GM18520 (cell line): ENCODE results near the gene MUC13.
"Not testable (repeated sequence)": the region's sequence is repeated elsewhere in the genome, so short reads cannot be mapped to it uniquely, and the experiment has no call there.

Experiments used
- ATAC-seq: cut with Tn5 transposase; IDR thresholded peaks from one replicate; pipeline ENCODE4 v1.9.1; 2021; ENCODE audit not compliant: unreplicated experiment

Gene MUC13, protein sequence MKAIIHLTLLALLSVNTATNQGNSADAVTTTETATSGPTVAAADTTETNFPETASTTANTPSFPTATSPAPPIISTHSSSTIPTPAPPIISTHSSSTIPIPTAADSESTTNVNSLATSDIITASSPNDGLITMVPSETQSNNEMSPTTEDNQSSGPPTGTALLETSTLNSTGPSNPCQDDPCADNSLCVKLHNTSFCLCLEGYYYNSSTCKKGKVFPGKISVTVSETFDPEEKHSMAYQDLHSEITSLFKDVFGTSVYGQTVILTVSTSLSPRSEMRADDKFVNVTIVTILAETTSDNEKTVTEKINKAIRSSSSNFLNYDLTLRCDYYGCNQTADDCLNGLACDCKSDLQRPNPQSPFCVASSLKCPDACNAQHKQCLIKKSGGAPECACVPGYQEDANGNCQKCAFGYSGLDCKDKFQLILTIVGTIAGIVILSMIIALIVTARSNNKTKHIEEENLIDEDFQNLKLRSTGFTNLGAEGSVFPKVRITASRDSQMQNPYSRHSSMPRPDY

DNA sequence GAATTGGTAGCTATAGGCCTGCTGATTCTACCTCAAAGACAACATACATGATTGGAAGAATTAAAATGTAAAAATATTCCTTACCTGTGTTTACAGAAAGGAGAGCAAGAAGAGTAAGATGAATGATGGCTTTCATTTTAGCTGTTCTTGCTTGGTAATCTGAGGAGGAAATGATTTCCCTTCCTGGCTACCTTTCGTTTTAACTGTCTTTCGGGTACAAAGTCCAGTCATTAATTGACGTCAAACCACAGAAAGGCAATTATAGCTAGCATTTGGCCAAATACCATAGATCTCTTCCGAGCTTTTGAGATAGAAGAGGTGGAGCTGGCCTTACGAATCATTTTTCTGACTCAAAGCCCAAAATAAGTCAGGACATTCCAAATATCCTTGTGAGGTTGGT, at the start of gene MUC13:
TSS of gene MUC13 (minus strand) at position 175 of the 400 bp plus-strand sequence. CDS start at position 136, 39 bp downstream.
- ATAC-seq = no peak

DNA sequence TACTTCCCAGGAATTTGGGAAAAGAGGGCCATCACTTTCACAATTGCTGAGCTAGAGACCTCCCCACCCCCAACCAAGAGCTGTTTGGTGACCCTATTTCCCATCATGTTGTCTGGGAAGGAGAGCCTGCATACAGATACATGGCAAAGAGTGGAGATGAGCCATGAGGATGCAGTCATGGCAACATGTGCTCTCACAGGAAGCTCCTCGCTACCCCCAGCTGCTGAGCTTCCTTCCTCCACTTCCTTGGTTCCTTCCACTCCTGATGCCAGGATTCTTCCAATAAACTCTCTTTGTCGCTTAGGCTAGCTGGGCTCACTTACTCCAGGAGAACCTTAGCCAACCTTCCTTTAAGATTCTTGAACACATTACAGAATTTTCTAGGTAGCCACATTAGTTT, 48.3 kb upstream of the MUC13 start:
- ATAC-seq = no peak

DNA sequence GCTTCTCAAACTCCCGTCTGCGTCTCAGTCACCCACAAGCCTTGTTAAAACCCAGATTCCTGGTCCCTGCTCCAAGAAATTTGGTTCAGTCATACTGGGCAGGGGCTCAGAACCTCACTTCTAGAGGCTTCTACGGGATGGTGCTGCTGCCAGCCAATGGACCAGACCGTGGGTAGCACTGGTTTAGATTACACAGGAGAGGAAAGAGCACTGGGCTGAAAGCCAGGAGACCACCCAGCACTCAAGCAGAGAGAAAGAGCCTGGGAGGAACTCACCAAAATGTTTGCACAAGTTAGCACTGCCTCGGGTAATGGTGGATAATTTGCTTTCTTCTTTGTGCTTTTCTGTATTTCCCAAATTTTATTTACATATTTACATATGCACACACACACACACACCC, 46.9 kb upstream of the MUC13 start:
- ATAC-seq = no peak

DNA sequence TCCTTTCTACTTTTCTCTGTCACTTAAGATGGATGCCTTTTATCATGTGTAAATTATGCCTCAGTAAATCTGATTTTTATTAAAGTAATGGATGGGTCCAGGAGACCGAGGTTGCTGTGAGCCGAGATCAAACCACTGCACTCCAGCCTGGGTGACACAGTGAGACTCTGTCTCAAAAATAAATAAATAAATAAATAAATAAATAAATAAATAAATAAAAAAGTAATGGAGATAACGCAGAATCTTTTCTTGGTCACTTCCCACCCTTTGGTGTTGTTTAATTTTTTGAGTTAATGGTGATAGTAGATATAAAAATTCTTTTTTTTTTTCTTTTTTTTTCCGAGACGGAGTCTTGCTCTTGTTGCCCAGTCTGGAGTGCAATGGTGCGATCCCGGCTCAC, 44.1 kb upstream of the MUC13 start:
- no peak for ATAC-seq

DNA sequence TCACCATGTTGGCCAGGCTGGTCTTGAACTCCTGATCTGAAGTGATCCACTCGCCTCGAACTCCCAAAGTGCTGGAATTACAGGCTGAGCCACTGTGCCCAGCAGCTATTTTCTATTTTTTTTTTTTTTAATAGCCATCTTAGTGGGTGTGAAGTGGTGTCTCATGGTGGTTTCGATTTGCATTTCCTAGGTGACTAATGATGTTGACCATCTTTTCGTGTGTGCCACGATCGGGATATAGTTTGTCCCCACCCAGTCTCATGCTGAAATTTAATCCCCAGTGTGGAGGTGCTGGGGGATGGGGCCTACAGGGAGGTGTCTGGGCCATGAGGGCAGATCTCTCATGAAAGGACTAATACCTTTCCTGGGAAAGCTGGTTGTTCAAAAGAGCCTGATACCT, 41.8 kb upstream of the MUC13 start:
- ATAC-seq = no peak

DNA sequence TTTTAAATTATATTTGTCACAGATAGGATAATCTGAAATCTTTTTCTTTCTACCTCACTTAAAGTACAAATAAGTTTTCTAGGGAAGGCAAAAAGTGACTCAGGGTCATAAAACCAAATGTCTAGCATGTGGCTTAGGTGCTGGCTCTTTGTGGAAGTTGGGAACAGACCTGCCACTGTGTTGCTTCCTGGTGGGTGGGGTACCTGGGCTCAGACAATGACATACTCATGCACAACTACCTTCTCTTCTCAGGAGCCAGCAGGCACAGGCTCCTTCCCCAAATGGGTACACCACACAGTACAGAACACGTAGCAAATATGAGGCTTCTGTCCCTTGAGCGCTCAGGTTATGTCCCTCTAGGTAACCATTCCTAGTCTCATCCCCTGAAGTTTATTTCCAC, 40.1 kb upstream of the MUC13 start:
- ATAC-seq = no peak

DNA sequence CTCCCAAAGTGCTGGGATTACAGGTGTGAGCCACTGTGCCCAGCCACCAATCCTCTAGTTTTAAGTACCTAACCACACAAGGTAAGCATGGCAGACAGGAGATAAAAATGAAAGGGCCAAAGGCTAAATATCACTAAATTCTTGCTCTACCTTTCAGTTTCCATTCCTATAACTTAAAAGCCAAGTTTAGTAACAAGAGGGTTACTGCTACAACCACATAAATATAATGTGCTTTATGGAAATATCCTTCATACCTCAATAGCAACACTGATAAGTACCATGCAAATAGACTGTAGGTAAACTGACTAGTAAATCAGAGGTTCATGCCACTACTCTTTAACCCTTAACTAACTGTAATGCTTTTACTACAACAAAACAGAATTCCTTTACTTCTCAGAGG, 38.7 kb upstream of the MUC13 start:
- ATAC-seq = no peak

DNA sequence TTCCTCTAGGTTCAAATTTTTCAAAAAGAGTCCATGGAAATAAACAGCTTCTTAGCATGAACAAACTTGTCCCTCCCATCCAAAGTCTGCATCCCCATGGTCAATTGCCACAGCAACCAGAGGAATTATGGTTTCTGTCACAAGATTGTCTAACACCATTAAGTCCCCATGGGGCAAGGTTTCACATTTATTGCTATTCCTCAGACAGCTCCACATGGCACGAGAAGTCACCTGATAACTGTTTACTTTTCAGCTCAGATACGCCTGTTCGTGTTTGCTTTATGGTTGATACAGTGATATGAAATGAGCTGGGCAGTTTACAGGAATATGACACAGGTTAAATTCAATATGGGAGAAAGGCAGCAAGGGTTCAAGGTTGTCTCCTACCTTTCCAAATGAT, 37.9 kb upstream of the MUC13 start:
- no peak for ATAC-seq

DNA sequence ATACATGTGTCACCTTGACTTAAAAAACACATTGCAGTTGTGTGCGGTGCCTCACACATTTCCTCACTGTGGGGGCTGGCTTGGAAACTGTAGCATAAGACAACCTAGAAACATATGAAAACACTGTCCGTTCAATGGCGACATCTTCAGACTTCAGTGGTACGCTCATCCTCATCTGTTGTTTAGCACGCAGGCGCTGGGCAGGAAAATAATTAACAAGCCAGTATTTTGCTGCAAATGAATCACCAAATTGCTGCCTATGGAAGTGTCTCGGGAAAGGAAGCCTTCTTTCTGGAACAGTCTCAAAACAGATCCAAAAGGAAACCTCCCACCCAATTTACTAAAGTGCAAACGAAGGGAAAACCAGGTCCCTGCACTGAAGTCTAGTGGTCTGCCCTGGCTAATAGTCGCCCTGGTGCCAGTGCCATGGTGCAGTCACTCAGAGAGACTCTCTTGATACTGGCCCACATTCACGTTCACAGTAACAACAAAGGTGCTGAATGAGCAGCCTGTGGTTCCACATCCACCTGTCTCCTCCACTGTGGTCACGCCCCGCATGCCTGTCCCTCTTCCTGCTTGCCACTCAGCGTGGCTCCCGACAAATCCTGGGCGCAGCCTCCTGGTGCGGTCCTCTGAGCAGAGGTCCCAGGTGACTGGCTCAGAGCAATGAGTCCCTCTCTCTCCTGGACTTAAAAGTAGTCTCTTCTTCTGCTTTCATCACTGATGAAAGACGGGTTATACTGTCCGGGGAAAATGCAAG, 35.6 kb upstream of the MUC13 start:
- no peak for ATAC-seq

DNA sequence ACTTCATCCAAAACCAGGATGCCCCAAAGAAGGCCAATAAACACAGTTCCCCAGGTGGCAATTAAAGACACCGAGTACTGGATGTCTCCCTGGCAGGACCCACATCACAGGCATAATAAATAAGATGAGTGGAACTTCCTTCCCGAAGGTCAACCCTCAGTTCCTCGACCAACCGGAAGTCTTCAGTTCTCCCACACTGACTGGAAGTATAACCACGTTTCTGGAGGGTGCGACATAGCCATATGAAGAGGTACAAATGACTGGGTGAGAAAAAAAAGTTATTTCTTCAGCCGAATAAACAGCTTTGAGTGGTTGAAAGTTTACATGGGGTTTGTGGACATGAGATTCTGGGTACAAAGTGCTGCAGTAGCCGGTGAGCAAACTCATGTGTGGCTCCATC, 34.6 kb upstream of the MUC13 start:
- ATAC-seq = no peak

DNA sequence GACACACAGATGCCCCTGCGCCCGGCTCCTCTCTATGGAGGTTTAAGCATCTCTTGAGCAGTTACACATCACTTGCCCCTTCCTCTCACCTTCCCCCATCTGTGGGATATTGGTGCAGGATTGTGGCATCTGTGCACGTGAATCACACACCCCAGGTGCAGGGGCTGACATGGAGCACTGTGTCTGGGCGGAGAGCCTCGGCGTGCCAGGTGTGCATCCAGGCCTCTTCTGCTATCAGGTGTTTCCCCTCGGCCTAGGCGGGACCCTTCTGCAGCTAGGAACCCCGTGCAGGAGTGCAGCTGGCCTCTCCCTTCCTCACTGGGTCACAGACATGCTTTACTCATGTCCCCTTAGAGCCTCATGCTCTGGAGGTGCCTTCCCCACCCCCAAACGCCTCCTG, 33.4 kb upstream of the MUC13 start:
- no peak for ATAC-seq

DNA sequence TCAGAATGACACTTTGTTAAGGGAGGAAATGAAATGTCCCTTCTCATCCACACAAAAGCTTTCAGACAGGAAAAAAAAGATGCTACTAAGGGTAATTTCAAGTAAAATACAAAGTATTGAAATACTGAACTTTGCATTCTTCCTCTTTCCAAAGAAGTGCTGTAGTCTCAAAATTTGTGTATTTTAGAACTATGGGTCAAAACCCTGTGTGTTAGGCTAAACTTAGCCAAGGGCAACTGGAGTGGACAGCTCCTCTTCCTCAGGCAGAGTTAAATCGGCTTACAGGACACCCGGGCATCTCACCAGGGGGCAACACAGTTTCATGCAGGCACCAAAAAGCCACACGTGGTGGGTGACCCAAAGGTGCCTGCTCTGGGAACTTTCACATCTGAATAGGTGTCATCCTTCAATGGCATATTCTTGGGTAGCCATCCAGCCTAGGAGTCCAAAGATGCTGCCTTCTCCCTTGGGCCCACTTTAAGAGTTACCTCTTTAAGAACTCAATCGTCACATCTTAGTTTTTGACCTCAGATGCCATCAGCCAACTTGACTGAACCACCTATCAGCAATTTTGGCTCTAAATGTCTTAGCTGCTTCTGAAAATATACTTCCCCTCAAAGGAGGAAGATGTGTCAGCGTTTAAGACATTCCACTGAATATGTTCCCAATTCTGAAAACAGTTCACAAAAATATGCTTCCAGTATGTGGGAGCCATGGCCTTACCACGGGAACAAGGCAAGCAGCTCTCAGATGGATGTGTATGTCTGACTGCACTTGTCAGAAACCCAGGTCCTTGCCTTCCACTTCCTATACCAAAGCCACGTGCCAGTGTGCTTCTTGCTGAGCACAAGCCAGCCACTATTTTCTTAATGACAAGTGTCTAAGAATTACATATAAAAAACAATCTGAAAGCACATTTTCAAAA, 32.2 kb upstream of the MUC13 start:
- no peak for ATAC-seq

DNA sequence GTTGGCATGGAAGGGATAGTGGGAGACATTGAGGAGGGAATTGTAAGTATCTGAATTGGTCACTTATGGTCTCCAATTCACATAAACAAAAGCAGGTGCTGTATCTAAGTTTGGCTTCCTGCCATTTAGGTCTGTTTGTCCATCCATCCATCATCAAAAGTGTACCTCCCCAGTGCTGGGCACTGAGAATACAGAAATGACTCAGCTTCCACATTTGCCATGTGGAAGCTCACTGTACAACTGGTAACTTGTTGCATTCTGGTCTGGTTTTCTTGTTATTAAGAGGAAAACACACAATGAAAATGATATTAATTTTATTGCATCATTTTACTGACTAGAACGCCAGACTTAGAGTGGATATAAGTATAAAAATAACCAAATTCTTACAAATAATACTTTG, 30.9 kb upstream of the MUC13 start:
- no peak for ATAC-seq

DNA sequence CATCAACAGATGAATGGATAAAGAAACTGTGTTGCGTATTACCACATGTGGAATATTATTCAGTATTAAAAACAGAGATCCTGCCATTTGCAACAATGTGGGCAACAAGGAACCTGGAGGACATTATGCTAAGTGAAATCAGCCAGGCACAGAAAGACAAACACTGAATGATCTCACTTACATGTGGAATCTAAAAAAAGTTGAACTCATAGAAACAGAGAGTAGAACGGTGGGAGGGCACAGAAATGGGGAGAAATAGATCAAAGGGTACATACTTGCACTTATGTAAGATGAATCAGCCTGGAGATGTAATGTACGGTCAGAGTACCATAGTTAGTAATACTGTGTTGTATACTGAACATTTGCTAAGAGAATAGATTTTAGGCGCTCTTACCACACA, 29.8 kb upstream of the MUC13 start:
- no peak for ATAC-seq

DNA sequence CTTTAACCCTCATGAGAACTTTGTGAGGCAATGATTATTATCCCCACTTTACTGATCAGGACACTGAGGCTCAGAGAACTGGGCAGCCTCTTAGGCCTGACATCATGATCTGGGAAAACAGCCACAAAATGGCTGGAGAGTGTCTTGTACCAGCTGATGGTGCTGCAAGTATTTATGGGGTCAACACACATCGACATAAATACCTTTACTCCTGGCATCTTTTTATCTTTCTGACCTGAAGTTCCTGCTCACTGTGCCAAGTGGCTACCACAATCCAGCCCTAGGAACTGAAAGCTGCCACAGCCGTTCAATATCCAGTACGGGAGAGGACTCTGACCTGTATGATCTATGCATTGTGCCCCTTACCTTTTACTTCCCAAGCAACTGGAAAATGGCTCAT, 29.2 kb upstream of the MUC13 start:
- ATAC-seq = no peak

DNA sequence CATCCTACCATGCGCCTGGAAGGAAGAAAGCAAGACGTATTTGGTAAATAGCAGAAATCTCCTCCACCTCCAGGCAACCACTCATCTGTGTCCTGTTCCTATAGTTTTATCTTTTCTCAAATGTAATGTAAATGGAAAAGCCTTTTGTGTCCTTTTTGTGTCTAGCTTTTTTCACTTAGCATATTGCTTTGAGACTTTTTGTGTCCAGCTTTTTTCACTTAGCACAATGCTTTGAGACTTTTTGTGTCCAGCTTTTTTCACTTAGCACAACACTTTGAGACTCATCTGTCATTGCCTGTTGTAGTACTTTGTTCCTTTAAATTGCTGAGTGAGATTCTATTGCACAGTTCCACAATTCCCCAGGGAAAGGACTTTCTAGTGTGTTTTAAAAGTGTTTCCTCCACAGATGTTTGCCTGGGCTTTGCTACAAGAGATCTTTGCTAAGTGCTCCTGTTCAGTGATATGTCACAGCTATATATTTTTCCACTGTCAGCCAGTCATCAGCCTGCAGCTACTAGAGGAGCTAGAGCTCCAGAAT, 27.9 kb upstream of the MUC13 start:
- ATAC-seq = no peak

DNA sequence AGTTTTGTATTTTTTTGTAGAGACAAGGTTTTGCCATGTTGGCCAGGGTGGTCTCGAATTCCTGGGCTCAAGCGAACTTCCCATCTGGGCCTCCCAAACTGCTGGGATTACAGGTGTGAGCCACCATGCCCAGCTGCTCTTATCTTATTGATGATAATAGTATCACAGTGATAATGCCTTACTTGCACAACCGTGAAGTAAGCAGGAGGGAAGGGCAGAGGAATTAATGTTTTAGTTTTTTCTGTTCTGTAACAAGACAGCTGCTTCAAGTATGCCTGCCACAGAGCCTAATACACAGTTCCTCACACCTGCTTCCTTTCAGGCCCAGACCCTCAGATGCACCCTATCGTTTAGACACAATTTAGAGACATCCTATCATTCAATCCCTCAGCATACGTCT, 26.1 kb upstream of the MUC13 start:
- ATAC-seq = no peak

DNA sequence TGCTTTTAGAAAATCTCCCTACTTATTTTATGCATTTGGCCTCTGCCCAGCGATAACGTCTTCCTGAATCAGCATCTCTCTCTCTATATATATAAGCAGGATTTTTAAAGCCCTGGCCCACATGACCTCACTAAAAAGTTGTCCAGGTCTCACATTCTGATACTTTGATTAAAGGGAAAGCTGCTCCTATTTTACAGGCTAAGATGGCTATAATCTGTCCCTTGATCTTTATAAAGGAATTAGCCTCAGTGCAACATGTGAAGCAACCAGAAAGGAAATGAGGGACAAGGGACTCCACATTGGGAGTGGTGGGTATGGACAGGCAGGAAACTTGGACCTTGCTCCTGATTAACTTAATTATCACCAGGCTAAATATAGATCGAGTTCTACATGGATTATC, 25.6 kb upstream of the MUC13 start:
- no peak for ATAC-seq

DNA sequence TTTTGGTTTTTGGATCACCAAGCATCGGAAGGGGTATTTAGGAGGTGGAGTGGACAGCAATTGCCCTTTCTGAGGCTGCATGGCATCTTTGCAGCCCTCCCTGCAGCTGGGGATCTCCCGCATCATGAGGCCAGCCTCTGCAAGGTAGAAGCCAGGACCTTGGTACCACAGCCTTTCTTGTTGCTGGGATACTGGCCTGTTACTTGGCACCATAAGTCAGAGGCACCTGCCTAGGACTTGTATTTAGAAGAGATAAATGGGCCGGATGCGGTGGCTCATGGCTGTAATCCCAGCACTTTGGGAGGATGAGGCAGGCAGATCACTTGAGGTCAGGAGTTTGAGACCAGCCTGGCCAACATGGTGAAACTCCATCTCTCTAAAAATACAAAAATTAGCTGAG, 23.4 kb upstream of the MUC13 start:
- not testable (repeated sequence) for ATAC-seq

DNA sequence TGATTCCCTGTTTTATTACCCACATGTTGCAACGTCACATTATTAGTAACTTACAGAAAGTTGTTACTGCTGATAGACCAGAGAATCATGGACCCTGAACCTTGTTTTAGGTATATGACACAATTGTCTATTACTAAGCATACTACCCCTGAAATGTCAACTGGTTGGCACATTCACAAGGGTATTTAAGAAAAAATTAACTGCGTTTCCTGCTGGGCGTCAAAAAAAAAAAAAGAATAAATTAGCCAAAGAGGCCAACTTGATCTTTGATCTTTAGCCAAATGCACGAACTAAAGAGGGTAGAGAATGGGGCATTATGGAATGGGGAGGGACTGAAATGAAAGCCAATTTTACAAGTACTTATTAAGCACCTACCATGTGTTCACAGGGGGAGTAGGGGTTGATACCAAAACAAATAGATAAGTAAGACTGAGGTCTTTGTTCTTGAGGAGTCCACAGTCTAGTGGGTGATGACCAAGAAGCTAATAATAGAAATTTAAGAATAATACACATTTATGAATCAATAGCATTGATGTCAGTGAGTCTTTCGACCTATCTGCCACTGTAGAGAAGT, 17.8 kb upstream of the MUC13 start:
- ATAC-seq = no peak
